IMR-90 (cell line): ENCODE results near the gene EXOC6B. TPM values are rescaled to one million over a fixed set of nuclear protein-coding genes. Genes with fewer than 3 reads are reported as not detected.

Experiments
- ATAC-seq: fragments of 200-7000 bp; cut with Tn5 transposase; 2 replicates; pipeline ENCODE4 v1.9.1; 2020; ENCODE audit warnings: low read depth, mild to moderate bottlenecking, moderate library complexity
- BruUV-seq: library from RNA; stranded (reverse); fragments of 400-500 nt; replicated peaks from 2 replicates; lab custom pipeline; 2021; lab: Mats Ljungman, UMichigan
- CTCF ChIA-PET: fragments of 300-600 bp; formaldehyde crosslinking; extraction: SDS; loops from one replicate; lab custom pipeline; 2021; ENCODE audit warnings: antibody characterized with exemption; lab: Yijun Ruan, JAX
- POLR2A ChIA-PET: fragments of 300-600 bp; sonication (Branson Sonifier 250); formaldehyde crosslinking; loops from one replicate; lab custom pipeline; 2022; ENCODE audit warnings: antibody characterized with exemption; ENCODE audit not compliant: unreplicated experiment; lab: Charles Lee
- DNase-seq: peaks from one replicate; pipeline ENCODE4 v3.0.0; 2013
- H2AFZ ChIP-seq: replicated peaks from 2 replicates; pipeline ENCODE3; 2013; ENCODE audit warnings: low read length, mild to moderate bottlenecking; ENCODE audit not compliant: poor library complexity
- H2AK5ac ChIP-seq: 2 replicates; pipeline ENCODE4 v1.6.1; 2013; ENCODE audit warnings: low read depth, low read length, inconsistent platforms
- H2AK9ac ChIP-seq: replicated peaks from 2 replicates; pipeline ENCODE3; 2013; ENCODE audit warnings: mild to moderate bottlenecking, low read depth, low read length, moderate library complexity; ENCODE audit not compliant: poor library complexity
- H2BK120ac ChIP-seq: 2 replicates; pipeline ENCODE4 v1.6.1; 2013; ENCODE audit warnings: low read depth, low read length, inconsistent platforms
- H2BK15ac ChIP-seq: 3 replicates; pipeline ENCODE4 v1.6.1; 2013; ENCODE audit warnings: low read depth, low read length, inconsistent platforms
- H2BK20ac ChIP-seq: 2 replicates; pipeline ENCODE4 v1.6.1; 2013; ENCODE audit warnings: low read depth, mild to moderate bottlenecking, inconsistent platforms, low read length, moderate library complexity
- H2BK5ac ChIP-seq: 2 replicates; pipeline ENCODE4 v1.6.1; 2013; ENCODE audit warnings: mild to moderate bottlenecking, low read depth, low read length, inconsistent platforms; ENCODE audit not compliant: poor library complexity, severe bottlenecking
- H3K14ac ChIP-seq: replicated peaks from 2 replicates; pipeline ENCODE4 v1.6.1; 2013; ENCODE audit warnings: low read depth, low read length, inconsistent platforms
- H3K18ac ChIP-seq: 2 replicates; pipeline ENCODE4 v1.6.1; 2013; ENCODE audit warnings: low read depth, low read length, control low read depth
- H3K23ac ChIP-seq: 2 replicates; pipeline ENCODE4 v1.6.1; 2013; ENCODE audit warnings: low read depth, low read length, inconsistent platforms
- H3K27ac ChIP-seq: 2 replicates; pipeline ENCODE4 v1.5.1; 2013; ENCODE audit warnings: mild to moderate bottlenecking, control low read depth, low read length; ENCODE audit not compliant: insufficient read depth
- H3K27me3 ChIP-seq: 2 replicates; pipeline ENCODE4 v1.6.1; 2013; ENCODE audit warnings: low read length; ENCODE audit not compliant: control insufficient read depth, insufficient read depth
- H3K36me3 ChIP-seq: 2 replicates; pipeline ENCODE4 v1.6.1; 2013; ENCODE audit warnings: low read length, mixed read lengths; ENCODE audit not compliant: control insufficient read depth, insufficient read depth
- H3K4ac ChIP-seq: 2 replicates; pipeline ENCODE4 v1.6.1; 2013; ENCODE audit warnings: low read depth, low read length, inconsistent platforms
- H3K4me1 ChIP-seq: 2 replicates; pipeline ENCODE4 v1.6.1; 2013; ENCODE audit warnings: low read length, mixed read lengths; ENCODE audit not compliant: control insufficient read depth, insufficient read depth
- H3K4me2 ChIP-seq: 2 replicates; pipeline ENCODE4 v1.6.1; 2013; ENCODE audit warnings: low read depth, mild to moderate bottlenecking, control low read depth, low read length, moderate library complexity
- H3K4me3 ChIP-seq: 2 replicates; pipeline ENCODE4 v1.5.1; 2013; ENCODE audit warnings: low read depth, mild to moderate bottlenecking, control low read depth, low read length, moderate library complexity; ENCODE audit not compliant: insufficient read depth
- H3K56ac ChIP-seq: 2 replicates; pipeline ENCODE4 v1.6.1; 2013; ENCODE audit warnings: low read length, inconsistent platforms; ENCODE audit not compliant: insufficient read depth; ENCODE audit errors: extremely low read depth
- H3K79me1 ChIP-seq, 2 experiments: 2 replicates each; pipeline ENCODE4 v1.6.1; 2013; ENCODE audit warnings: low read length in 2 of 2, inconsistent platforms in 1 of 2, low read depth in 1 of 2
- H3K9ac ChIP-seq: 2 replicates; pipeline ENCODE4 v1.6.1; 2013; ENCODE audit warnings: low read depth, low read length, control low read depth
- H3K9me1 ChIP-seq: 2 replicates; pipeline ENCODE4 v1.6.1; 2013; ENCODE audit warnings: low read length, inconsistent platforms; ENCODE audit not compliant: insufficient read depth
- H3K9me3 ChIP-seq: 2 replicates; pipeline ENCODE4 v1.6.1; 2013; ENCODE audit warnings: low read length; ENCODE audit not compliant: control insufficient read depth, insufficient read depth
- H4K20me1 ChIP-seq: 2 replicates; pipeline ENCODE4 v1.6.1; 2013; ENCODE audit warnings: low read length, inconsistent platforms; ENCODE audit not compliant: insufficient read depth
- H4K5ac ChIP-seq: 2 replicates; pipeline ENCODE4 v1.6.1; 2013; ENCODE audit warnings: mild to moderate bottlenecking, low read depth, low read length, control low read depth
- H4K8ac ChIP-seq, 2 experiments: 2 replicates each; pipeline ENCODE4 v1.6.1; 2013; ENCODE audit warnings: low read depth in 2 of 2, low read length in 2 of 2, control low read depth in 1 of 2, inconsistent platforms in 1 of 2
- H4K91ac ChIP-seq: 2 replicates; pipeline ENCODE4 v1.6.1; 2013; ENCODE audit warnings: low read depth, low read length, inconsistent platforms; ENCODE audit not compliant: insufficient read depth
- BHLHE40 ChIP-seq: fragments of 150-350 bp; IDR thresholded peaks from 2 replicates; pipeline ENCODE4 v1.6.1; 2016; ENCODE audit warnings: mild to moderate bottlenecking, low read depth, low read length
- CEBPB ChIP-seq: IDR thresholded peaks from 2 replicates; pipeline ENCODE4 v1.6.1; 2012; ENCODE audit warnings: low read depth, low read length, improper control_type of control experiment
- CHD1 ChIP-seq: IDR thresholded peaks from 2 replicates; pipeline ENCODE4 v1.6.1; 2012; ENCODE audit warnings: low read depth, low read length, improper control_type of control experiment
- ELK1 ChIP-seq: fragments of 150-350 bp; IDR thresholded peaks from 2 replicates; pipeline ENCODE4 v1.6.1; 2016; ENCODE audit warnings: low read depth, mild to moderate bottlenecking, low read length, moderate library complexity, borderline replicate concordance
- FOS ChIP-seq: fragments of 150-350 bp; IDR thresholded peaks from 2 replicates; pipeline ENCODE4 v1.6.1; 2016; ENCODE audit warnings: low read depth, low read length
- MAFK ChIP-seq: IDR thresholded peaks from 2 replicates; pipeline ENCODE4 v1.6.1; 2012; ENCODE audit warnings: low read depth, low read length, improper control_type of control experiment
- MAZ ChIP-seq: IDR thresholded peaks from 2 replicates; pipeline ENCODE4 v1.6.1; 2012; ENCODE audit warnings: low read depth, mild to moderate bottlenecking, low read length, improper control_type of control experiment, moderate library complexity, borderline replicate concordance
- MXI1 ChIP-seq: IDR thresholded peaks from 2 replicates; pipeline ENCODE4 v1.6.1; 2012; ENCODE audit warnings: low read depth, mild to moderate bottlenecking, low read length, moderate library complexity, borderline replicate concordance
- NFE2L2 ChIP-seq: fragments of 150-350 bp; IDR thresholded peaks from 2 replicates; pipeline ENCODE4 v1.6.1; 2016; ENCODE audit warnings: low read depth, mild to moderate bottlenecking, low read length
- POLR2A ChIP-seq: IDR thresholded peaks from 2 replicates; pipeline ENCODE4 v1.6.1; 2012; ENCODE audit warnings: mild to moderate bottlenecking, low read depth, low read length
- RAD21 ChIP-seq: IDR thresholded peaks from 2 replicates; pipeline ENCODE4 v1.6.1; 2012; ENCODE audit warnings: low read length, improper control_type of control experiment
- RFX5 ChIP-seq: IDR thresholded peaks from 2 replicates; pipeline ENCODE4 v1.8.0; 2012; ENCODE audit warnings: low read depth, mild to moderate bottlenecking, low read length, moderate library complexity
- SMC3 ChIP-seq: fragments of 150-350 bp; IDR thresholded peaks from 2 replicates; pipeline ENCODE4 v1.6.1; 2016; ENCODE audit warnings: low read depth, mild to moderate bottlenecking, antibody characterized with exemption, low read length, moderate library complexity
- USF2 ChIP-seq: fragments of 150-350 bp; IDR thresholded peaks from 2 replicates; pipeline ENCODE4 v1.6.1; 2017; ENCODE audit warnings: mild to moderate bottlenecking, antibody characterized with exemption, low read length, low read depth
- WGBS, 2 experiments: methylation state at CpG; one replicate each; pipeline versions ENCODE4 v1.1.5 to v1.1.7; 2013; ENCODE audit warnings: missing lambda C conversion rate in 2 of 2; ENCODE audit not compliant: insufficient read length in 1 of 2; ENCODE audit errors: extremely low coverage in 2 of 2; 5-methylcytosine and 5-hydroxymethylcytosine counted together
- dilution Hi-C: fragments of 300-500 bp; cut with HindIII; formaldehyde crosslinking; loops from one replicate; pipeline ENCODE4 v1.14.3; 2018; ENCODE audit warnings: low sequenced_read_pairs; ENCODE audit not compliant: unreplicated experiment
- in situ Hi-C: fragments of 300-500 bp; cut with MboI; formaldehyde crosslinking; loops from 3 replicates; pipeline ENCODE4 v1.14.3; 2019; ENCODE audit warnings: low sequenced_read_pairs, inconsistent platforms, mixed read lengths
- intact Hi-C: fragments of 100-400 bp; cut with micrococcal nuclease; formaldehyde crosslinking; loops from 2 replicates; pipeline ENCODE4 v1.10.0; 2022
- polyA plus RNA-seq, 3 experiments: library from polyadenylated mRNA; depleted of rRNA; stranded (reverse); fragments of >200 nt; gene quantifications; 2 replicates each; pipeline ENCODE4 v1.2.3, GENCODE V29; 2012; ENCODE audit warnings: low replicate concordance in 1 of 3
- total RNA-seq: library from RNA; depleted of rRNA; stranded (reverse); fragments of >200 nt; gene quantifications from 2 replicates; pipeline ENCODE4 v1.2.3, GENCODE V29; 2012

EXOC6B gene
- total and polyA plus RNA-seq, 2 of the 4 experiments (the other 2 are of a cell fraction), result 10.2 to 29.4 TPM

DNA sequence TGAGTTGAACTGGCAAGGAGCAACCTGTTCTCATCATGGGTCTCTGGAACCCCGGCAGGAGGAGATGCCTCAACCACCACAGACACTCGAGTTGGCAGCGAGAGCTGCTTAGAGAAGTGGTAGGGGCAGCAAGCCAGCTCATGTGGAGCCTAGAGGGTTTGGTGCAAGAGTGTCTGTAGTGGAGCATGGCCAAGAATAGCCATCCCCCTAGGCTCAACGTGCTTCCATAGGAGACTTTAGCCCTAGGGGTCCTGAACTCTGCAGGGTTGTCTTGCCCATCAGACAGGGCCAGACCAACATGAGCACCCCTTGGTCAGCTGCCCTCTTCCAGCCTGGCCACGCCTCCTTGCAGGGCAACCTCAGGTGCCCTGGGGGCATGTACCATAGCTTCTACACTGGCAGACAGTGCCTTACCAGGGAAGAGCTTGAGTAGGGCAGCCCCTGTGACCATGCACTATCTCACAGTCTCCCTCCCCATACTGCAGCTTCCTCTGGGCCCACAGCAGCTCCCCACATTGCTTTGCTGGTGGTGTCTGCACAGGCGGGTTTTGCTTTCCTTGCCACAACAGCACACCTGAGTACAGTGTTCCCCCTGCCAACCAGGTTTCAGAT is 187.1 kb downstream of the EXOC6B start:
- Histone ChIP-seq H3K4ac (no peak overlapping the region), H2AK5ac (no peak overlapping the region), H2BK20ac (no peak overlapping the region), H3K36me3 (no peaks in the 10 kb centered on the region), H4K5ac (no peak overlapping the region), H3K27me3 (no peaks in the 10 kb centered on the region), H3K4me1 (no peaks in the 10 kb centered on the region), H3K79me1 (peaks cover 7 to 17% of the 10 kb centered on the region in 2 experiments), H4K20me1 (peaks cover 13% of the 10 kb centered on the region), H3K9me3 (peaks cover 2% of the 10 kb centered on the region; the same call in 1 of the 2 replicates), H3K9me1 (no peaks in the 10 kb centered on the region; the same call in 1 of the 2 replicates), H3K18ac (no peak overlapping the region), H3K23ac (no peak overlapping the region), H3K4me2 (no peak overlapping the region), H3K14ac (no peak overlapping the region), H2BK15ac (no peak overlapping the region), H3K9ac (no peak overlapping the region), H2AK9ac (no peak overlapping the region), H3K4me3 (no peak overlapping the region), H2BK5ac (no peak overlapping the region), H4K91ac (no peak overlapping the region), H3K27ac (no peak overlapping the region), H4K8ac (no peak overlapping the region), H2BK120ac (no peak overlapping the region), H2AFZ (no peak overlapping the region), H3K56ac (no peak overlapping the region)
- in situ Hi-C loops, result no loop called here
- ChIA-PET POLR2A (no interaction called here), CTCF (no interaction called here)
- no peak for ATAC-seq
- dilution Hi-C loops, result no loop called here
- no TSS peak for BruUV-seq
- TF ChIP-seq RFX5 (no peak), MAFK (no peak), MAZ (no peak), MXI1 (no peak), SMC3 (no peak), ELK1 (no peak), USF2 (no peak), CHD1 (no peak), BHLHE40 (no peak), FOS (no peak), RAD21 (no peak), CEBPB (no peak), POLR2A (no peak), NFE2L2 (no peak)
- WGBS, 2 experiments, result 33% methylated on average over 1 of the region's 6 CpGs; no CpG with 5 or more reads in 1 of the 2 experiments
- intact Hi-C loops, result no loop called here
- no peak for DNase-seq
